HG03139 (cell line): ENCODE measurements around the gene PPP1R9A.

ENCODE experiments used
- ATAC-seq: cut with Tn5 transposase; IDR thresholded peaks from one replicate; pipeline ENCODE4 v1.9.1; 2021; ENCODE audit not compliant: unreplicated experiment

The PPP1R9A gene

GRCh38 chr7:95092324-95092723, 184.9 kb downstream of the PPP1R9A start:
- ATAC-seq, result no peak

GRCh38 chr7:95095259-95095965, 188.0 kb downstream of the PPP1R9A start:
- no peak for ATAC-seq

- ATAC-seq, result no peak
Measured at GRCh38 chr7:95095966-95096540, 188.7 kb downstream of the PPP1R9A start.

- ATAC-seq, result no peak
Measured at GRCh38 chr7:95097291-95097690, 189.9 kb downstream of the PPP1R9A start.

GRCh38 chr7:95097851-95098250, 190.5 kb downstream of the PPP1R9A start:
- no peak for ATAC-seq

GRCh38 chr7:95099106-95099505, 191.7 kb downstream of the PPP1R9A start:
- ATAC-seq, result no peak

- ATAC-seq, result no peak
Measured at GRCh38 chr7:95101422-95101821, 194.0 kb downstream of the PPP1R9A start.

GRCh38 chr7:95102662-95103061, 195.3 kb downstream of the PPP1R9A start:
- no peak for ATAC-seq

- ATAC-seq, result no peak
Measured at GRCh38 chr7:95104739-95105138, 197.3 kb downstream of the PPP1R9A start.

- no peak for ATAC-seq
Measured at GRCh38 chr7:95105627-95106026, 198.2 kb downstream of the PPP1R9A start.

GRCh38 chr7:95106401-95106800, 199.0 kb downstream of the PPP1R9A start:
- ATAC-seq, result no peak

- no peak for ATAC-seq
Measured at GRCh38 chr7:95110707-95111106, 203.3 kb downstream of the PPP1R9A start.

GRCh38 chr7:95113590-95113989, 206.2 kb downstream of the PPP1R9A start:
- ATAC-seq, result no peak

GRCh38 chr7:95126053-95126709, 218.8 kb downstream of the PPP1R9A start:
- ATAC-seq, result no peak

- ATAC-seq, result no peak
Measured at GRCh38 chr7:95132500-95132899, 225.1 kb downstream of the PPP1R9A start.

GRCh38 chr7:95139922-95140321, 232.5 kb downstream of the PPP1R9A start:
- no peak for ATAC-seq

- ATAC-seq, result no peak
Measured at GRCh38 chr7:95141755-95142154, 234.4 kb downstream of the PPP1R9A start.

GRCh38 chr7:95144256-95144655, 236.9 kb downstream of the PPP1R9A start:
- ATAC-seq, result no peak

- no peak for ATAC-seq
Measured at GRCh38 chr7:95155965-95156364, 248.6 kb downstream of the PPP1R9A start.

- no peak for ATAC-seq
Measured at GRCh38 chr7:95157381-95157780, 250.0 kb downstream of the PPP1R9A start.

GRCh38 chr7:95169678-95170077, 262.3 kb downstream of the PPP1R9A start:
- ATAC-seq, result no peak

GRCh38 chr7:95172420-95172819, 265.0 kb downstream of the PPP1R9A start:
- no peak for ATAC-seq
